GM18858 (cell line): ENCODE results near the gene RASA4.
"Not testable (repeated sequence)": the region's sequence is repeated elsewhere in the genome, so short reads cannot be mapped to it uniquely, and the experiment has no call there.

ENCODE experiments used
- ATAC-seq: cut with Tn5 transposase; IDR thresholded peaks from one replicate; pipeline ENCODE4 v1.9.1; 2021; ENCODE audit not compliant: unreplicated experiment

RASA4 gene

GRCh38 chr7:102606848-102607247, 9.7 kb downstream of the RASA4 start:
- ATAC-seq = not testable (repeated sequence)

- not testable (repeated sequence) for ATAC-seq
These were observed 12.0 kb downstream of the RASA4 start for GRCh38 chr7:102604431-102605145.

GRCh38 chr7:102602317-102602716, 14.2 kb downstream of the RASA4 start:
- not testable (repeated sequence) for ATAC-seq

- not testable (repeated sequence) for ATAC-seq
These were observed 16.9 kb downstream of the RASA4 start for GRCh38 chr7:102599699-102600098.

- not testable (repeated sequence) for ATAC-seq
These were observed 20.5 kb downstream of the RASA4 start for GRCh38 chr7:102596036-102596435.

- peak; percentile 54 for ATAC-seq
These were observed 22.8 kb downstream of the RASA4 start for GRCh38 chr7:102593637-102594334.

- peak; percentile 25 for ATAC-seq
These were observed 24.0 kb downstream of the RASA4 start for GRCh38 chr7:102592477-102593019.

- ATAC-seq = peak; percentile 29
These were observed 26.7 kb downstream of the RASA4 start for GRCh38 chr7:102589857-102590256.

GRCh38 chr7:102583495-102583894, 33.1 kb downstream of the RASA4 start:
- not testable (repeated sequence) for ATAC-seq

- ATAC-seq = not testable (repeated sequence)
These were observed 34.8 kb downstream of the RASA4 start for GRCh38 chr7:102581722-102582121.

GRCh38 chr7:102578486-102578885, 38.1 kb downstream of the RASA4 start:
- not testable (repeated sequence) for ATAC-seq

- not testable (repeated sequence) for ATAC-seq
These were observed 39.0 kb downstream of the RASA4 start for GRCh38 chr7:102577315-102578240.

- ATAC-seq = not testable (repeated sequence)
These were observed 40.2 kb downstream of the RASA4 start for GRCh38 chr7:102576363-102576762.

GRCh38 chr7:102574607-102575006, 41.9 kb downstream of the RASA4 start:
- ATAC-seq = not testable (repeated sequence)

GRCh38 chr7:102572261-102573239, 44.0 kb downstream of the RASA4 start, which contains the start of gene POLR2J3:
TSS of gene POLR2J3 (minus strand) at chr7:102572583. CDS start at chr7:102572521, 62 bp downstream.
- peak; percentile 76 for ATAC-seq

- ATAC-seq = not testable (repeated sequence)
These were observed 47.9 kb downstream of the RASA4 start for GRCh38 chr7:102568620-102569019.

GRCh38 chr7:102550808-102551422, 65.6 kb downstream of the RASA4 start, which contains the start of gene SPDYE2:
TSS of gene SPDYE2 (plus strand) at chr7:102551226. CDS start at chr7:102553256, 2,030 bp downstream.
- ATAC-seq = not testable (repeated sequence)

- ATAC-seq = peak; percentile 70
These were observed 70.2 kb downstream of the RASA4 start for GRCh38 chr7:102546353-102546752.

- not testable (repeated sequence) for ATAC-seq
These were observed 71.3 kb downstream of the RASA4 start for GRCh38 chr7:102545288-102545687.
